ENCODE results near the gene HTATIP2. TPM values are rescaled to one million over a fixed set of nuclear protein-coding genes. Genes with fewer than 3 reads are reported as not detected.

HTATIP2 gene
- total and polyA plus RNA-seq, 4 donors: 16.5 to 93.6 (median 64.1) TPM

DNA sequence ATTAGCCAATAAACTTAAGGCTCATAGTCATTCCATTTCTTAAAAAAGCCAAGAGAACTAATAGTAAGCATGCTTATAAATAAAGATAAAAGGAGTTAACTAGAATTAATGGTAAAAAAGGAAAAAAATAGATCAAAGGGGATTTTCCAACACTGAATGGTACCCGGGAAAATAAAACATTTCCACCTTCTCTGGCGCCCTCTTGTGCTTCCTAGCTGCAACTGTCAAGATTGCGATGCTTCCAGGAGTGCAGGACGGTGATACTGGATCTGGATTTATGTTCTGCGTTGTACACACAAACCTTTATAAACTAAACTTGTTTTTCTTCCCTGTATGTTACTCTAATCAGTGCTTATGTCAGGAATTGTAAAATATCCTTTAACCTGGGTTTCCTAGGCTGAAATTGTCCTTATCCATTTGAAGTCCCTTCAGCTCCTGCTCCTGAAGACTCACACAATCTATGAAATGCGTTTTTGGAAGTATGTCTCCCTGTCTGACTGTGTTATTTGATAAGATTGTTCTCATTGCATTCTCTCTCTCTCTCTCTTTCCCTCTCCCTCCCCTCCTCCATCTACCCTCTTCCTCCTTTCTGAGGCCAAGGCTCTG, 9.6 kb upstream of the HTATIP2 start:
- Histone ChIP-seq H3K4me1 (ENCODE audit: control insufficient read depth in 4 of 4, insufficient read depth in 4 of 4, low read length in 3 of 4) (peaks cover 0 to 22% (median 13%) of the 10 kb centered on the region in 4 donors), H3K9ac (ENCODE audit: low read depth in 1 of 2, low read length in 2 of 2) (no peak overlapping the region), H3K27ac (ENCODE audit: low read depth in 1 of 2, low read length in 2 of 2) (no peak overlapping the region), H3K36me3 (ENCODE audit: control insufficient read depth in 4 of 4, insufficient read depth in 3 of 4, low read depth in 1 of 4, low read length in 3 of 4) (no peaks in the 10 kb centered on the region), H3K9me3 (ENCODE audit: control insufficient read depth in 4 of 4, low read length in 3 of 4) (no peaks in the 10 kb centered on the region), H3K4me3 (ENCODE audit: low read depth in 1 of 3, low read length in 3 of 3) (no peak overlapping the region), H3K27me3 (ENCODE audit: control insufficient read depth in 4 of 4, insufficient read depth in 4 of 4, low read length in 3 of 4) (no peaks in the 10 kb centered on the region)
- 6% methylated on average over 6 of the region's 6 CpGs for WGBS
- TF ChIP-seq HNF4G (IDR thresholded peaks at IDR 0.05): no peak
- TF ChIP-seq, protein P1, sequence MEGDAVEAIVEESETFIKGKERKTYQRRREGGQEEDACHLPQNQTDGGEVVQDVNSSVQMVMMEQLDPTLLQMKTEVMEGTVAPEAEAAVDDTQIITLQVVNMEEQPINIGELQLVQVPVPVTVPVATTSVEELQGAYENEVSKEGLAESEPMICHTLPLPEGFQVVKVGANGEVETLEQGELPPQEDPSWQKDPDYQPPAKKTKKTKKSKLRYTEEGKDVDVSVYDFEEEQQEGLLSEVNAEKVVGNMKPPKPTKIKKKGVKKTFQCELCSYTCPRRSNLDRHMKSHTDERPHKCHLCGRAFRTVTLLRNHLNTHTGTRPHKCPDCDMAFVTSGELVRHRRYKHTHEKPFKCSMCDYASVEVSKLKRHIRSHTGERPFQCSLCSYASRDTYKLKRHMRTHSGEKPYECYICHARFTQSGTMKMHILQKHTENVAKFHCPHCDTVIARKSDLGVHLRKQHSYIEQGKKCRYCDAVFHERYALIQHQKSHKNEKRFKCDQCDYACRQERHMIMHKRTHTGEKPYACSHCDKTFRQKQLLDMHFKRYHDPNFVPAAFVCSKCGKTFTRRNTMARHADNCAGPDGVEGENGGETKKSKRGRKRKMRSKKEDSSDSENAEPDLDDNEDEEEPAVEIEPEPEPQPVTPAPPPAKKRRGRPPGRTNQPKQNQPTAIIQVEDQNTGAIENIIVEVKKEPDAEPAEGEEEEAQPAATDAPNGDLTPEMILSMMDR (IDR thresholded peaks at IDR 0.05; ENCODE audit: low read depth, low read length, missing input control): peak; percentile 83
- TF ChIP-seq RAD21 (IDR thresholded peaks at IDR 0.05): peak; percentile 83 to 86
- DNase-seq (ENCODE audit: low spot score): no peak

DNA sequence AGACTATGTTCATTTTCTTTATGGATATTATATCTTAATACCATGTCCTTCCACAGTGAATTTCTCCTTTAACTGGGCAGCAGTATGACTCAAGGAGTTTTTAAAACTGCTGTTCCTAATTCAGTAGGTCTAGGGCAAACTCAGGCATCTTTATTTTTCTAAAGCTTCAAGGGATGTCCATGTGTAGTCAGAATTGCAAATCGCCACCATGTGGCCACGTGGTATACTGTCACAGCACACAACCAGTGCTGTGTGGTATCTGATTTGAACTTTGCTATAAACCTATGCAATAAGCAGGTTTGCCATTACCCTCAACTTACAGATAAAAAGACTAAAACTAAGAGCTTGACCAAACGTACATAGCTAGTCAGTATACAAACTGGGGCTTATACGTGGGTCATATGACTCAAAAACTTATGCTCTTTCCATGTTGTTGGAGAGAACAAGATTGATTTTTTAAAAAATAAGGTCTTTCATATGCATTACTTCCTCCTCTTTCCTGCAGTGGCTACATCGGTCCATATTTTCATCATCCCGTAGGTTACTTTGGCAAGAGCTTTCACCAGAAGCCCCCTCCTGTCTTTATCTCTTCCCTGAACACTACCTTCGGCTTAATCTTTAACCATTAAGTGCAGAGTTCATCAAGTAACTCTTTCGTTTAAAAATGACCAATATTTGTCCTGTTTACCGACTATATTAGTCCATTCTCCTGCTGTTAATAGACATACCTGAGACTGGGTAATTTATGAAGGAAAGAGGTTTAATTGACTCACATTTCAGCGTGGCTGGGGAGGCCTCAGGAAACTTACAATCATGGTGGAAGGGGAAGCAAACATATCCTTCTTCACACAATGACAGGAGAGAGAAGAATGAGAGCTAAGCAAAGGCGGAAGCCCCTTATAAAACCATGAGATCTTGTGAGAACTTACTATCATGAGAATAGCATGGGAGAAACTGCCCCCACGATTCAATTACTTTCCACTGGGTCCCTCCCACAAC, 8.0 kb upstream of the HTATIP2 start:
- H3K36me3 ChIP-seq (ENCODE audit: control insufficient read depth in 4 of 4, insufficient read depth in 3 of 4, low read depth in 1 of 4, low read length in 3 of 4): no peaks in the 10 kb centered on the region
- DNase-seq (ENCODE audit: low spot score): no peak
- H3K4me3 ChIP-seq (ENCODE audit: low read depth in 1 of 3, low read length in 3 of 3): peak overlapping the region in 2 of 3 donors; percentile 7 to 44
- H3K9ac ChIP-seq (ENCODE audit: low read depth in 1 of 2, low read length in 2 of 2): no peak overlapping the region
- no peaks in the 10 kb centered on the region for H3K27me3 ChIP-seq (ENCODE audit: control insufficient read depth in 4 of 4, insufficient read depth in 4 of 4, low read length in 3 of 4)
- peak overlapping the region in 1 of 2 donors; percentile 52 for H3K27ac ChIP-seq (ENCODE audit: low read depth in 1 of 2, low read length in 2 of 2)
- peaks cover 0 to 24% (median 13%) of the 10 kb centered on the region in 4 donors for H3K4me1 ChIP-seq (ENCODE audit: control insufficient read depth in 4 of 4, insufficient read depth in 4 of 4, low read length in 3 of 4)
- no peak for TF ChIP-seq RXRA (IDR thresholded peaks at IDR 0.05)
- TF ChIP-seq, protein P2, sequence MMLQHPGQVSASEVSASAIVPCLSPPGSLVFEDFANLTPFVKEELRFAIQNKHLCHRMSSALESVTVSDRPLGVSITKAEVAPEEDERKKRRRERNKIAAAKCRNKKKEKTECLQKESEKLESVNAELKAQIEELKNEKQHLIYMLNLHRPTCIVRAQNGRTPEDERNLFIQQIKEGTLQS (IDR thresholded peaks at IDR 0.05): no peak
- TF ChIP-seq FOXA1 (IDR thresholded peaks at IDR 0.05): no peak
- TF ChIP-seq HNF4A (conservative IDR thresholded peaks at IDR 0.05): peak; percentile 55 to 75
- peak; percentile 50 to 72 for TF ChIP-seq RAD21 (IDR thresholded peaks at IDR 0.05)
- TF ChIP-seq, protein P1 (IDR thresholded peaks at IDR 0.05; ENCODE audit: low read depth, low read length, missing input control): peak; percentile 58
- peak; percentile 67 for TF ChIP-seq SP1 (IDR thresholded peaks at IDR 0.05)
- peak; percentile 32 for TF ChIP-seq YY1 (IDR thresholded peaks at IDR 0.05)
- TF ChIP-seq, protein P3, sequence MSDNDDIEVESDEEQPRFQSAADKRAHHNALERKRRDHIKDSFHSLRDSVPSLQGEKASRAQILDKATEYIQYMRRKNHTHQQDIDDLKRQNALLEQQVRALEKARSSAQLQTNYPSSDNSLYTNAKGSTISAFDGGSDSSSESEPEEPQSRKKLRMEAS (IDR thresholded peaks at IDR 0.05): no peak
- TF ChIP-seq TAF1 (conservative IDR thresholded peaks at IDR 0.05): no peak
- TF ChIP-seq, protein P4, sequence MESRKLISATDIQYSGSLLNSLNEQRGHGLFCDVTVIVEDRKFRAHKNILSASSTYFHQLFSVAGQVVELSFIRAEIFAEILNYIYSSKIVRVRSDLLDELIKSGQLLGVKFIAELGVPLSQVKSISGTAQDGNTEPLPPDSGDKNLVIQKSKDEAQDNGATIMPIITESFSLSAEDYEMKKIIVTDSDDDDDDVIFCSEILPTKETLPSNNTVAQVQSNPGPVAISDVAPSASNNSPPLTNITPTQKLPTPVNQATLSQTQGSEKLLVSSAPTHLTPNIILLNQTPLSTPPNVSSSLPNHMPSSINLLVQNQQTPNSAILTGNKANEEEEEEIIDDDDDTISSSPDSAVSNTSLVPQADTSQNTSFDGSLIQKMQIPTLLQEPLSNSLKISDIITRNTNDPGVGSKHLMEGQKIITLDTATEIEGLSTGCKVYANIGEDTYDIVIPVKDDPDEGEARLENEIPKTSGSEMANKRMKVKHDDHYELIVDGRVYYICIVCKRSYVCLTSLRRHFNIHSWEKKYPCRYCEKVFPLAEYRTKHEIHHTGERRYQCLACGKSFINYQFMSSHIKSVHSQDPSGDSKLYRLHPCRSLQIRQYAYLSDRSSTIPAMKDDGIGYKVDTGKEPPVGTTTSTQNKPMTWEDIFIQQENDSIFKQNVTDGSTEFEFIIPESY (IDR thresholded peaks at IDR 0.05): no peak
- TF ChIP-seq HNF4G (IDR thresholded peaks at IDR 0.05): peak; percentile 19
- TF ChIP-seq JUND (IDR thresholded peaks at IDR 0.05): no peak
- TF ChIP-seq GABPA (IDR thresholded peaks at IDR 0.05 in 1 of 2, conservative IDR thresholded peaks at IDR 0.05 in 1 of 2): no peak
- TF ChIP-seq NR2F2 (IDR thresholded peaks at IDR 0.05): no peak
- TF ChIP-seq, protein P5, sequence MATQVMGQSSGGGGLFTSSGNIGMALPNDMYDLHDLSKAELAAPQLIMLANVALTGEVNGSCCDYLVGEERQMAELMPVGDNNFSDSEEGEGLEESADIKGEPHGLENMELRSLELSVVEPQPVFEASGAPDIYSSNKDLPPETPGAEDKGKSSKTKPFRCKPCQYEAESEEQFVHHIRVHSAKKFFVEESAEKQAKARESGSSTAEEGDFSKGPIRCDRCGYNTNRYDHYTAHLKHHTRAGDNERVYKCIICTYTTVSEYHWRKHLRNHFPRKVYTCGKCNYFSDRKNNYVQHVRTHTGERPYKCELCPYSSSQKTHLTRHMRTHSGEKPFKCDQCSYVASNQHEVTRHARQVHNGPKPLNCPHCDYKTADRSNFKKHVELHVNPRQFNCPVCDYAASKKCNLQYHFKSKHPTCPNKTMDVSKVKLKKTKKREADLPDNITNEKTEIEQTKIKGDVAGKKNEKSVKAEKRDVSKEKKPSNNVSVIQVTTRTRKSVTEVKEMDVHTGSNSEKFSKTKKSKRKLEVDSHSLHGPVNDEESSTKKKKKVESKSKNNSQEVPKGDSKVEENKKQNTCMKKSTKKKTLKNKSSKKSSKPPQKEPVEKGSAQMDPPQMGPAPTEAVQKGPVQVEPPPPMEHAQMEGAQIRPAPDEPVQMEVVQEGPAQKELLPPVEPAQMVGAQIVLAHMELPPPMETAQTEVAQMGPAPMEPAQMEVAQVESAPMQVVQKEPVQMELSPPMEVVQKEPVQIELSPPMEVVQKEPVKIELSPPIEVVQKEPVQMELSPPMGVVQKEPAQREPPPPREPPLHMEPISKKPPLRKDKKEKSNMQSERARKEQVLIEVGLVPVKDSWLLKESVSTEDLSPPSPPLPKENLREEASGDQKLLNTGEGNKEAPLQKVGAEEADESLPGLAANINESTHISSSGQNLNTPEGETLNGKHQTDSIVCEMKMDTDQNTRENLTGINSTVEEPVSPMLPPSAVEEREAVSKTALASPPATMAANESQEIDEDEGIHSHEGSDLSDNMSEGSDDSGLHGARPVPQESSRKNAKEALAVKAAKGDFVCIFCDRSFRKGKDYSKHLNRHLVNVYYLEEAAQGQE (IDR thresholded peaks at IDR 0.05): no peak
- TF ChIP-seq FOXA2 (IDR thresholded peaks at IDR 0.05): no peak
- no peak for TF ChIP-seq EGR1 (IDR thresholded peaks at IDR 0.05; ENCODE audit: low read depth in 2 of 2)
- 30% methylated on average over 12 of the region's 12 CpGs for WGBS
- no peaks in the 10 kb centered on the region for H3K9me3 ChIP-seq (ENCODE audit: control insufficient read depth in 4 of 4, low read length in 3 of 4)
